CD4-positive, CD25-positive, alpha-beta regulatory T cell (primary cell): Measurements from ENCODE around the gene SMPD1. TPM values are rescaled to one million over a fixed set of nuclear protein-coding genes. Genes with fewer than 3 reads are reported as not detected.
A peak's percentile ranks its signal among the peaks of the same experiment; 100 is the strongest.
"Not testable (repeated sequence)": the region's sequence is repeated elsewhere in the genome, so short reads cannot be mapped to it uniquely, and the experiment has no call there.

Source experiments
- ATAC-seq, 2 donors: fragments of 150-1000 bp; cut with Tn5 transposase; one replicate each; pipeline ENCODE4 v1.10.0; 2021; ENCODE audit warnings: low read depth in 2 of 2, moderate number of reproducible peaks in 2 of 2, moderate library complexity in 1 of 2
- DNase-seq, 3 donors: peaks; one replicate each; pipeline versions ENCODE4 v3.0.0 to v3.0.0-alpha.2; 2012 to 2022; ENCODE audit warnings: mixed read lengths in 1 of 3
- H3K27ac ChIP-seq: one replicate; pipeline ENCODE4 v1.7.0; 2013; ENCODE audit warnings: mild to moderate bottlenecking, low read length; ENCODE audit not compliant: insufficient read depth, poor library complexity, severe bottlenecking
- H3K27me3 ChIP-seq: one replicate; pipeline ENCODE4 v1.7.0; 2013; ENCODE audit warnings: low read length; ENCODE audit not compliant: control insufficient read depth, insufficient read depth
- H3K36me3 ChIP-seq: one replicate; pipeline ENCODE4 v1.7.0; 2013; ENCODE audit warnings: mild to moderate bottlenecking, low read length, moderate library complexity; ENCODE audit not compliant: control insufficient read depth, insufficient read depth
- H3K4me1 ChIP-seq: 2 replicates; pipeline ENCODE4 v1.7.0; 2013; ENCODE audit warnings: mild to moderate bottlenecking, low read length; ENCODE audit not compliant: insufficient read depth, control insufficient read depth, poor library complexity, severe bottlenecking
- H3K4me3 ChIP-seq: one replicate; pipeline ENCODE4 v1.7.0; 2013; ENCODE audit warnings: low read depth, mild to moderate bottlenecking, low read length, moderate library complexity
- H3K9me3 ChIP-seq, 2 experiments: 1 replicate in 1 of 2; 2 replicates in 1 of 2; pipeline ENCODE4 v1.7.0; 2013; ENCODE audit warnings: low read length in 2 of 2, mild to moderate bottlenecking in 1 of 2, moderate library complexity in 1 of 2; ENCODE audit not compliant: control insufficient read depth in 2 of 2
- H3K27ac Mint-ChIP-seq, 3 donors: one replicate each; pipeline ENCODE4 v1.8.0; 2020 to 2022; ENCODE audit warnings: mild to moderate bottlenecking in 3 of 3, mixed read lengths in 3 of 3, moderate library complexity in 2 of 3
- H3K27me3 Mint-ChIP-seq: one replicate; pipeline ENCODE4 v1.8.0; 2022; ENCODE audit warnings: mild to moderate bottlenecking, mixed read lengths
- H3K36me3 Mint-ChIP-seq: one replicate; pipeline ENCODE4 v1.8.0; 2020; ENCODE audit warnings: mixed read lengths
- H3K4me1 Mint-ChIP-seq, 4 donors: one replicate each; pipeline ENCODE4 v1.8.0; 2020 to 2022; ENCODE audit warnings: mixed read lengths in 4 of 4, mild to moderate bottlenecking in 1 of 4
- H3K4me3 Mint-ChIP-seq, 4 donors: one replicate each; pipeline ENCODE4 v1.8.0; 2020 to 2022; ENCODE audit warnings: mild to moderate bottlenecking in 4 of 4, mixed read lengths in 4 of 4, moderate library complexity in 3 of 4
- H3K9me3 Mint-ChIP-seq, 7 donors: one replicate each; pipeline ENCODE4 v1.8.0; 2020 to 2022; ENCODE audit warnings: mixed read lengths in 7 of 7, mild to moderate bottlenecking in 3 of 7, moderate library complexity in 2 of 7
- polyA plus RNA-seq, 4 donors: library from polyadenylated mRNA; unstranded; fragments of 300-500 nt; fragmentation: Illumina TruSeq; gene quantifications; one replicate each; pipeline ENCODE4 v1.2.3, GENCODE V29; 2021
- total RNA-seq: library from RNA; stranded (reverse); gene quantifications from one replicate; pipeline ENCODE4 v1.2.3, GENCODE V29; 2022

The SMPD1 gene
- total and polyA plus RNA-seq, 5 donors from 2014 or later, result 11.4 to 43.7 (median 13.5) TPM

DNA sequence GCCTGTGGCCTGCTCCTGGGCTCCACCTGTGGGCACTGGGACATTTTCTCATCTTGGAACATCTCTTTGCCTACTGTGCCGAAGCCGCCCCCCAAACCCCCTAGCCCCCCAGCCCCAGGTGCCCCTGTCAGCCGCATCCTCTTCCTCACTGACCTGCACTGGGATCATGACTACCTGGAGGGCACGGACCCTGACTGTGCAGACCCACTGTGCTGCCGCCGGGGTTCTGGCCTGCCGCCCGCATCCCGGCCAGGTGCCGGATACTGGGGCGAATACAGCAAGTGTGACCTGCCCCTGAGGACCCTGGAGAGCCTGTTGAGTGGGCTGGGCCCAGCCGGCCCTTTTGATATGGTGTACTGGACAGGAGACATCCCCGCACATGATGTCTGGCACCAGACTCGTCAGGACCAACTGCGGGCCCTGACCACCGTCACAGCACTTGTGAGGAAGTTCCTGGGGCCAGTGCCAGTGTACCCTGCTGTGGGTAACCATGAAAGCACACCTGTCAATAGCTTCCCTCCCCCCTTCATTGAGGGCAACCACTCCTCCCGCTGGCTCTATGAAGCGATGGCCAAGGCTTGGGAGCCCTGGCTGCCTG, 1.4 kb downstream of the SMPD1 start:
- H3K36me3 ChIP-seq, result peaks cover 17% of the 10 kb centered on the region
- DNase-seq, result no peak
- ATAC-seq, result no peak
- peaks cover 45% of the 10 kb centered on the region for H3K4me1 ChIP-seq
- Mint-ChIP-seq H3K27ac (peak overlapping the region; percentile 86 to 97 (median 95)), H3K36me3 (peaks cover 18% of the 10 kb centered on the region), H3K4me3 (peak overlapping the region; percentile 91 to 97 (median 94)), H3K4me1 (peaks cover 27 to 75% (median 43%) of the 10 kb centered on the region in 4 donors), H3K27me3 (no peaks in the 10 kb centered on the region), H3K9me3 (no peaks in the 10 kb centered on the region)
- H3K27me3 ChIP-seq, result no peaks in the 10 kb centered on the region
- peak overlapping the region; percentile 91 for H3K27ac ChIP-seq
- peak overlapping the region; percentile 86 for H3K4me3 ChIP-seq
- no peaks in the 10 kb centered on the region for H3K9me3 ChIP-seq

DNA sequence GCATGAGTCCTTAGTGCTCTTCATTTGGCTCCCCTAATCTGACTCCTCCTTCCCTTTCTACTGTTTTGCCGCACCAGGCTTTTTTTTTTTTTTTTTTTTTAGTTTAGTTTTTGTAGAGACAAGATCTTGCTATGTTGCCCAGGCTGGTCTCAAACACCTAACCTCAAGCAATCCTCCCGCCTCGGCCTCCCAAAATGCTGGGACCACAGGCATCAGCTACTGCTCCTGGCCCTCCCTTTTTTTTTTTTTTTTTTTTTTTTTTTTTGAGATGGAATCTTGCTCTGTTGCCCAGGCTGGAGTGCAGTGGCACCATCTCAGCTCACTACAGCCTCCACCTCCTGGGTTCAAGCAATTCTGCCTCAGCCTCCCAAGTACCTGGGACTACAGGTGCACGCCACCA, 2.0 kb downstream of the SMPD1 start:
- not testable (repeated sequence) for H3K27me3 ChIP-seq, DNase-seq, H3K9me3 Mint-ChIP-seq, ATAC-seq, H3K9me3 ChIP-seq, H3K27me3 Mint-ChIP-seq
- Histone ChIP-seq H3K27ac (peak overlapping the region; percentile 55), H3K4me3 (peak overlapping the region; percentile 40), H3K36me3 (peaks cover 23% of the 10 kb centered on the region), H3K4me1 (peaks cover 45% of the 10 kb centered on the region)
- peak overlapping the region; percentile 85 to 94 (median 92) for H3K4me3 Mint-ChIP-seq
- H3K4me1 Mint-ChIP-seq, result peaks cover 33 to 81% (median 44%) of the 10 kb centered on the region in 4 donors
- peaks cover 18% of the 10 kb centered on the region for H3K36me3 Mint-ChIP-seq
- H3K27ac Mint-ChIP-seq, result peak overlapping the region in 2 of 3 donors; percentile 55 to 97

DNA sequence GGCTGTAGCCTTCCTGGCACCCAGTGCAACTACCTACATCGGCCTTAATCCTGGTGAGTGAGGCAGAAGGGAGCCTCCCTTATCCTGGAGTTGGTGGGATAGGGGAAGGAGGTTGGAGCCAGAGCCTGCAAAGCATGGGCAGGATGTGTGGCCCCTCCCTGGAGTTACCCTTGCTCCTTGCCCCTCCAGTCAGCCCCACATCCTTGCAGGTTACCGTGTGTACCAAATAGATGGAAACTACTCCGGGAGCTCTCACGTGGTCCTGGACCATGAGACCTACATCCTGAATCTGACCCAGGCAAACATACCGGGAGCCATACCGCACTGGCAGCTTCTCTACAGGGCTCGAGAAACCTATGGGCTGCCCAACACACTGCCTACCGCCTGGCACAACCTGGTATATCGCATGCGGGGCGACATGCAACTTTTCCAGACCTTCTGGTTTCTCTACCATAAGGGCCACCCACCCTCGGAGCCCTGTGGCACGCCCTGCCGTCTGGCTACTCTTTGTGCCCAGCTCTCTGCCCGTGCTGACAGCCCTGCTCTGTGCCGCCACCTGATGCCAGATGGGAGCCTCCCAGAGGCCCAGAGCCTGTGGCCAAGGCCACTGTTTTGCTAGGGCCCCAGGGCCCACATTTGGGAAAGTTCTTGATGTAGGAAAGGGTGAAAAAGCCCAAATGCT, 3.9 kb downstream of the SMPD1 start:
- H3K4me3 Mint-ChIP-seq, result peak overlapping the region in 3 of 4 donors; percentile 46 to 91 (median 68)
- DNase-seq (no peak), ATAC-seq (no peak)
- H3K27ac Mint-ChIP-seq, result peak overlapping the region in 2 of 3 donors; percentile 74 to 86
- H3K27me3 Mint-ChIP-seq, result no peaks in the 10 kb centered on the region
- peaks cover 31 to 94% (median 45%) of the 10 kb centered on the region in 4 donors for H3K4me1 Mint-ChIP-seq
- no peak overlapping the region for H3K4me3 ChIP-seq
- no peaks in the 10 kb centered on the region for H3K9me3 ChIP-seq
- H3K36me3 Mint-ChIP-seq, result peaks cover 33% of the 10 kb centered on the region
- H3K27ac ChIP-seq, result no peak overlapping the region
- peaks cover 45% of the 10 kb centered on the region for H3K4me1 ChIP-seq
- H3K9me3 Mint-ChIP-seq, result no peaks in the 10 kb centered on the region
- peaks cover 28% of the 10 kb centered on the region for H3K36me3 ChIP-seq
- H3K27me3 ChIP-seq, result no peaks in the 10 kb centered on the region

DNA sequence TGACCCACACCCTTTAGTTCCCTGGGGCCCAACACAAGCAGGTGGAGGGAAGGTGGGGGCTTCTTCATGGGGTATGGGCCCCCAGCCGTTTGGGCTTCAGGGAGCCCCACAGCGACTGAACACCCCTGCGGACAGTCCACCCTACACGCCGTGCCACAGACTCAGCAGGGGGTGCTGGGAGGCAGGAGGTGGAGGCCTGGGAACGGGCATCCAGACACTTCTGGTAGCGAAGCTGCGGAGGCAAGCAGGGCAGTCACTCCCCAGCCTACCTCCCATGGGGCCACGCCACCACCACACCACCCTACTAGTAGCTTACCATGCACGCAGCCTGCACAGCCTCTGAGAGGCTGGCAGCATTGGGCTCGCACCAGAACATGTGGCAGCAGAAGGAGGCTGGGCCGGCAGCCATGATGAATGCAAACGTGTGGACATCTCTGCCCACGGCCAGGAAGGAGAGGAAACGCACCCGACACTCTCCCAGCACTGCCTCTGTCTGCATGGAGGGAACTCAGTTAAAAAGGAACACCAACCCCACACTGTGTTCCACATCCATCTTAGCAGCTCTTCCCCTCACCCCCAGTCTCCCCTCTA, 5.3 kb downstream of the SMPD1 start:
- Histone ChIP-seq H3K9me3 (no peaks in the 10 kb centered on the region), H3K4me1 (peaks cover 35% of the 10 kb centered on the region), H3K36me3 (peaks cover 34% of the 10 kb centered on the region), H3K27me3 (no peaks in the 10 kb centered on the region), H3K27ac (no peak overlapping the region), H3K4me3 (no peak overlapping the region)
- Mint-ChIP-seq H3K27ac (peak overlapping the region; percentile 54 to 87 (median 79)), H3K4me1 (peaks cover 21 to 95% (median 37%) of the 10 kb centered on the region in 4 donors), H3K27me3 (no peaks in the 10 kb centered on the region), H3K9me3 (no peaks in the 10 kb centered on the region), H3K36me3 (peaks cover 42% of the 10 kb centered on the region), H3K4me3 (peak overlapping the region in 1 of 4 donors; percentile 84)
- DNase-seq (no peak), ATAC-seq (no peak)

DNA sequence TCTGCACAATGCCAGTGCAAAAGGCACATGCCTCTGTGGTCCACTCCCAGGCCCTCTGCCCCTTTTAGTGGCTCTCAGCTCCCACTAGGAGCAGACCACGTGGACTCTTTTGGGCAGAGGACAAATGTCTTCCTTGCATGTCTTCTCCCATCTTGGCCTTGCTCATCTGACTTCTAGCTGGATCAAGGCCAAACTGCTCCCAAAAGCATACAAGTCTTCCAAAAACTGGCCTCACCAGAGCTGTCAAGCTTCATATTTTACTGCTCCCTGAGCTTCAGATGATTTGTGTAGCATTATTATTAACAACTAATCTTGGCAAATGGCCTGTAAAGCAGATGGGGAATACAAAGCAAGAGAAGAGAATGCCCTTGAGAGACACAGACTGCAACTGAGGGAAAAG, 6.9 kb downstream of the SMPD1 start:
- Histone ChIP-seq H3K4me3 (no peak overlapping the region), H3K27me3 (no peaks in the 10 kb centered on the region), H3K9me3 (no peaks in the 10 kb centered on the region), H3K27ac (no peak overlapping the region), H3K36me3 (peaks cover 40% of the 10 kb centered on the region), H3K4me1 (peaks cover 34% of the 10 kb centered on the region)
- H3K9me3 Mint-ChIP-seq, result no peaks in the 10 kb centered on the region
- DNase-seq (no peak), ATAC-seq (no peak)
- no peaks in the 10 kb centered on the region for H3K27me3 Mint-ChIP-seq
- peaks cover 16 to 95% (median 34%) of the 10 kb centered on the region in 4 donors for H3K4me1 Mint-ChIP-seq
- peak overlapping the region in 1 of 4 donors; percentile 84 for H3K4me3 Mint-ChIP-seq
- peak overlapping the region; percentile 57 to 92 (median 84) for H3K27ac Mint-ChIP-seq
- H3K36me3 Mint-ChIP-seq, result peaks cover 46% of the 10 kb centered on the region

DNA sequence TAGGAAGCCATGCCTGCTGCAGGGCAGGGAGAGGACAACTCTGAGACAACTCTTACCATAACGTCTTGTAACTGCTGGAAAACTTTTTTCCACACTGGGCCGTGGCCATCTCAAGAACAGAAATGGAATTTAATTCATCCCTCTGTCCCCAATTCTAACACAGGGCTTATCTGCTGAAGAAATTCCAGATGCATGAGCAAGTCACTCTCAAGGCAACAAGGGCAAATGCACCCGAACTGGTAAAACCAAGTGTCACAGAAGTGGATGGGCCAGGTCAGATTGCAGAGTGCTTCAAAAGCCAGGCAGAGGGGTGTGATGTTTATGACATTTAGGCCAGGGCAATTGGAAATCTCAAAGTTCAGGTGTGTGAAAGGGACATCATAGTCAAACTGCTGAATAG, 7.4 kb downstream of the SMPD1 start:
- Mint-ChIP-seq H3K27me3 (no peaks in the 10 kb centered on the region), H3K4me3 (peak overlapping the region in 1 of 4 donors; percentile 84), H3K36me3 (peaks cover 48% of the 10 kb centered on the region), H3K9me3 (peaks cover 0 to under 1% (median 0%) of the 10 kb centered on the region in 7 donors), H3K27ac (peak overlapping the region; percentile 43 to 84 (median 57)), H3K4me1 (peaks cover 16 to 95% (median 37%) of the 10 kb centered on the region in 4 donors)
- no peaks in the 10 kb centered on the region for H3K27me3 ChIP-seq
- H3K4me1 ChIP-seq, result peaks cover 35% of the 10 kb centered on the region
- H3K27ac ChIP-seq, result no peak overlapping the region
- H3K4me3 ChIP-seq, result no peak overlapping the region
- DNase-seq (no peak), ATAC-seq (no peak)
- no peaks in the 10 kb centered on the region for H3K9me3 ChIP-seq
- peaks cover 40% of the 10 kb centered on the region for H3K36me3 ChIP-seq

DNA sequence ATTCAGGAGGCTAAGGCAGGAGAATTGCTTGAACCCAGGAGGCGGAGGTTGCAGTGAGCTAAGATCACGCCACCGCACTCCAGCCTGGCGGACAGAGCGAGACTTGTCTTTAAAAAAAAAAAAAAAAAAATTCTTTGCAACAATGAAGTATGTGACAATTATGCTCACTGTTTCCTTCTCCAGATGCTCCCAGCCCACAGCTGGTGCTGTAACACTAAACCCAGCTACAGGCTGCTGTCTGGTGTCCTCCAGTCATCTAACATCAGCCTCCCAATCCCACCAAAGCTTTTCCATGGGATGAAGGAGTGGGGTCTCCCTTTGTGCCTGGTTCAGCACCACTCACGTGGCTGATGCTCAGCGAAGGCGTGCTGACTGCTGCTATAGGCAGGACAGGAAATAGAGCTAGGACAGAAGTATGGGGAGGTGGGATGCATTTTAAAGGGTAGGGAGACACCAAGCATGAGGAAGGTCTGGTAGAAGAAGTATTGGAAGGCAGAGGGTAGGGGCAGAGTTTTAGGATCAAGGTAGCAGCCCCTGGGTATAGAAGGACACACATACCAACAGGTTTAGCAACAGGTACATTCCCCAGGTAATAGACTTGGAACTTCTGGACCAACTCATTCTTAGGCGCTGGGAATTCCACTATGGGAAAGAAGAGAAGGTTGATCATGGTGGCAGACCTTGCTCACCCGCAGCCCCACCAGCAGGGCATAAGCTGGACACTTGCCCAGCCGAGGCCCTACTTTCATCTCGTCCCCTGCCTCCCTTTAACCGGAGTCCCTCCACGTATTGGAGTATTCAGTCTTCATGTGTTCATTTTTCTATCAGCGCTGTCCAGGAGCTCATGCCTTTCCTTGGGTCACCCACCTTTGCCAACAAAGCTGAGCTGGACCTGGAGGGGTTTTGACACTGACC, 10.4 kb downstream of the SMPD1 start:
- DNase-seq (no peak), ATAC-seq (no peak)
- Histone ChIP-seq H3K9me3 (no peaks in the 10 kb centered on the region), H3K27ac (peak overlapping the region; percentile 16), H3K4me3 (no peak overlapping the region), H3K27me3 (no peaks in the 10 kb centered on the region), H3K36me3 (peaks cover 24% of the 10 kb centered on the region), H3K4me1 (peaks cover 49% of the 10 kb centered on the region)
- peak overlapping the region in 3 of 4 donors; percentile 50 to 65 (median 61) for H3K4me3 Mint-ChIP-seq
- peaks cover 53% of the 10 kb centered on the region for H3K36me3 Mint-ChIP-seq
- peaks cover 21 to 97% (median 40%) of the 10 kb centered on the region in 4 donors for H3K4me1 Mint-ChIP-seq
- no peaks in the 10 kb centered on the region for H3K27me3 Mint-ChIP-seq
- peaks cover 0 to 1% (median 0%) of the 10 kb centered on the region in 7 donors for H3K9me3 Mint-ChIP-seq
- peak overlapping the region; percentile 66 to 92 (median 79) for H3K27ac Mint-ChIP-seq
